ENCODE results near the gene CCNJL. TPM values are rescaled to one million over a fixed set of nuclear protein-coding genes. Genes with fewer than 3 reads are reported as not detected.

The CCNJL gene
- total RNA-seq, 1 donor from 2014 or later: 5.6 TPM

DNA sequence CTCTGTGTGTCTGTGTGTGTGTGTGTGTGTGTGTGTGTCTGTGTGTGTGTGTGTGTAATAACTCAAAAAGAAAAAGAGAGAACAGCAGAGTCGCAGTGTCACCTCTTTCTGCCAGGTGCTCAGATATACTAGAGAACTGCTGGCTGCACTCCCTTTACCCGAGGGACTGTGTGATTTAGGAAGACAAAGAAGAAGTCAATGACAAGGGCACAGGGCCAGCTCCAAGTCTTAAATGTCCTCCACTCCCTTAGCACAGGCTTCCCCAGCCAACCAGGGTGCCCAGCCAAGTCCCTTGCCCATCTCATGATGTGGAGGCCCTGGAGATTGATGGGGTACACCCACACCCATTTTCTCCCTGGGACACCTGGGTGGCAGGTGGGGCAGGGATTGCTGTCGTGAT is 8.7 kb downstream of the CCNJL start:
- intact Hi-C loops (cut with DNase I): no loop called here
- TF ChIP-seq, protein P1, sequence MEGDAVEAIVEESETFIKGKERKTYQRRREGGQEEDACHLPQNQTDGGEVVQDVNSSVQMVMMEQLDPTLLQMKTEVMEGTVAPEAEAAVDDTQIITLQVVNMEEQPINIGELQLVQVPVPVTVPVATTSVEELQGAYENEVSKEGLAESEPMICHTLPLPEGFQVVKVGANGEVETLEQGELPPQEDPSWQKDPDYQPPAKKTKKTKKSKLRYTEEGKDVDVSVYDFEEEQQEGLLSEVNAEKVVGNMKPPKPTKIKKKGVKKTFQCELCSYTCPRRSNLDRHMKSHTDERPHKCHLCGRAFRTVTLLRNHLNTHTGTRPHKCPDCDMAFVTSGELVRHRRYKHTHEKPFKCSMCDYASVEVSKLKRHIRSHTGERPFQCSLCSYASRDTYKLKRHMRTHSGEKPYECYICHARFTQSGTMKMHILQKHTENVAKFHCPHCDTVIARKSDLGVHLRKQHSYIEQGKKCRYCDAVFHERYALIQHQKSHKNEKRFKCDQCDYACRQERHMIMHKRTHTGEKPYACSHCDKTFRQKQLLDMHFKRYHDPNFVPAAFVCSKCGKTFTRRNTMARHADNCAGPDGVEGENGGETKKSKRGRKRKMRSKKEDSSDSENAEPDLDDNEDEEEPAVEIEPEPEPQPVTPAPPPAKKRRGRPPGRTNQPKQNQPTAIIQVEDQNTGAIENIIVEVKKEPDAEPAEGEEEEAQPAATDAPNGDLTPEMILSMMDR (IDR thresholded peaks at IDR 0.05): no peak
- no peak for TF ChIP-seq POLR2A (IDR thresholded peaks at IDR 0.05)
- H3K9me3 ChIP-seq: no peaks in the 10 kb centered on the region
- H3K4me3 ChIP-seq: no peak overlapping the region
- DNase-seq (ENCODE audit: extremely low spot score in 2 of 2): no peak
- H3K4me1 ChIP-seq: no peaks in the 10 kb centered on the region
- no peaks in the 10 kb centered on the region for H3K36me3 ChIP-seq
- no peaks in the 10 kb centered on the region for H3K27me3 ChIP-seq
- no peak overlapping the region for H3K27ac ChIP-seq

GRCh38 chr5:160298189-160298588 is 14.2 kb downstream of the CCNJL start:
- Histone ChIP-seq H3K36me3 (no peaks in the 10 kb centered on the region), H3K4me3 (no peak overlapping the region), H3K27ac (no peak overlapping the region), H3K27me3 (no peaks in the 10 kb centered on the region), H3K9me3 (no peaks in the 10 kb centered on the region), H3K4me1 (no peaks in the 10 kb centered on the region)
- TF ChIP-seq POLR2AphosphoS5 (IDR thresholded peaks at IDR 0.05; ENCODE audit: insufficient read depth in 1 of 2, low read depth in 1 of 2) (no peak), POLR2A (IDR thresholded peaks at IDR 0.05) (no peak)
- TF ChIP-seq, protein P1 (IDR thresholded peaks at IDR 0.05): no peak
- no peak for DNase-seq (ENCODE audit: extremely low spot score in 2 of 2)
- intact Hi-C loops (cut with DNase I): no loop called here

- Histone ChIP-seq H3K27me3 (no peaks in the 10 kb centered on the region), H3K27ac (no peak overlapping the region), H3K9me3 (no peaks in the 10 kb centered on the region), H3K36me3 (no peaks in the 10 kb centered on the region), H3K4me1 (no peaks in the 10 kb centered on the region), H3K4me3 (no peak overlapping the region)
- no peak for TF ChIP-seq POLR2AphosphoS5 (IDR thresholded peaks at IDR 0.05; ENCODE audit: insufficient read depth in 1 of 2, low read depth in 1 of 2)
- TF ChIP-seq POLR2A (IDR thresholded peaks at IDR 0.05): no peak
- TF ChIP-seq, protein P1 (IDR thresholded peaks at IDR 0.05): no peak
- no peak for DNase-seq (ENCODE audit: extremely low spot score in 2 of 2)
- intact Hi-C loops (cut with DNase I): no loop called here
Observed at GRCh38 chr5:160297776-160298175, 14.6 kb downstream of the CCNJL start.

DNA sequence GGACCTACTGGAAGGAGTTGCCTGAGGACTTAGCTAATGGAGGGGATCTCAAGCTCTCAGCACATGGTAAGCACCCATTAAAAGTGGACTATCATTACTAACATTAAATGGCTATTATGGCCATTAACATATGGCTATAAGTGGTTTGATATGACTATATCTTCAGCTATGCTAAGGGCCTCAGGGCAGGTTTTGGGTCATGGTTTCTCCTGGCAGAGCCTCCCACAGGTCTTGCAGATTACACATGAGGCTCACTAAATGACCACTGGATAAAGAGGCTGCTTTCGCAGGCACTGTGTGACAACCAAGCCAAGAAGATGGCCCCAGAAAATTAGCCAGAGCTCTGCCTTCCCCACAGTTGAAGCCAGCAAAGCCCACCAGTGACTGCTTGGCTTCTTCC is 15.4 kb downstream of the CCNJL start:
- intact Hi-C loops (cut with DNase I): no loop called here
- no peaks in the 10 kb centered on the region for H3K27me3 ChIP-seq
- no peaks in the 10 kb centered on the region for H3K4me1 ChIP-seq
- no peak overlapping the region for H3K4me3 ChIP-seq
- no peak for DNase-seq (ENCODE audit: extremely low spot score in 2 of 2)
- H3K36me3 ChIP-seq: no peaks in the 10 kb centered on the region
- H3K27ac ChIP-seq: no peak overlapping the region
- TF ChIP-seq, protein P1 (IDR thresholded peaks at IDR 0.05): no peak
- TF ChIP-seq POLR2AphosphoS5 (IDR thresholded peaks at IDR 0.05; ENCODE audit: insufficient read depth in 1 of 2, low read depth in 1 of 2) (no peak), POLR2A (IDR thresholded peaks at IDR 0.05) (no peak)
- H3K9me3 ChIP-seq: no peaks in the 10 kb centered on the region

GRCh38 chr5:160296496-160296895 is 15.9 kb downstream of the CCNJL start:
- DNase-seq (ENCODE audit: extremely low spot score in 2 of 2): no peak
- TF ChIP-seq, protein P1 (IDR thresholded peaks at IDR 0.05): no peak
- no peak for TF ChIP-seq POLR2A (IDR thresholded peaks at IDR 0.05)
- no peak for TF ChIP-seq POLR2AphosphoS5 (IDR thresholded peaks at IDR 0.05; ENCODE audit: insufficient read depth in 1 of 2, low read depth in 1 of 2)
- Histone ChIP-seq H3K4me1 (no peaks in the 10 kb centered on the region), H3K4me3 (no peak overlapping the region), H3K27me3 (no peaks in the 10 kb centered on the region), H3K36me3 (no peaks in the 10 kb centered on the region), H3K9me3 (no peaks in the 10 kb centered on the region), H3K27ac (no peak overlapping the region)
- intact Hi-C loops (cut with DNase I): no loop called here

Data from vagina (tissue), 2 donors.